Activated CD8-positive, alpha-beta memory T cell treated with anti-CD3 and anti-CD28 coated beads for 36 hours (primary cell): Measurements from ENCODE around the gene DHX57. TPM values are rescaled to one million over a fixed set of nuclear protein-coding genes. Genes with fewer than 3 reads are reported as not detected.

Experiments
- total RNA-seq, 2 experiments: library from RNA; stranded (reverse); gene quantifications; one replicate each; pipeline ENCODE4 v1.2.3, GENCODE V29; 2021

Gene DHX57
- total RNA-seq, 2 experiments from 2014 or later: 24.1 to 27.6 TPM

Other genes starting within 250 kb of the DHX57 start
- 10 to 100 TPM; 94.9 to 96.9 TPM for gene GALM, start 209.8 kb downstream of the DHX57 start, total RNA-seq
- gene SRSF7, start 124.6 kb downstream of the DHX57 start, total RNA-seq: 100 to 1,000 TPM; 358 to 371 TPM
- gene GEMIN6, start 97.7 kb downstream of the DHX57 start, total RNA-seq: 10 to 100 TPM; 42.8 to 44.6 TPM
- gene MORN2, start within 50 bp of the DHX57 start, total RNA-seq: 10 to 100 TPM; 12.8 to 13.9 TPM
- under 1 TPM; 0.42 to 0.89 TPM for gene ARHGEF33, start 13.9 kb upstream of the DHX57 start, total RNA-seq
- 10 to 100 TPM; 62.1 to 68.7 TPM for gene SOS1, start 245.1 kb upstream of the DHX57 start, total RNA-seq